Peyer's patch (tissue), 4 donors: ENCODE measurements around the gene SNRNP70. TPM values are rescaled to one million over a fixed set of nuclear protein-coding genes. Genes with fewer than 3 reads are reported as not detected.

Experiments
- DNase-seq, 3 donors: peaks; one replicate each; pipeline ENCODE4 v3.0.0-alpha.2; 2017 to 2019
- H3K27ac ChIP-seq, 4 donors: fragments of 200-600 bp; sonication (generic); one replicate each; pipeline ENCODE4 v1.5.1; 2016 to 2019
- H3K27me3 ChIP-seq, 2 donors: fragments of 200-600 bp; sonication (generic); one replicate each; pipeline ENCODE4 v1.5.1; 2019
- H3K36me3 ChIP-seq, 3 donors: fragments of 200-600 bp; sonication (generic); one replicate each; pipeline ENCODE4 v1.5.1; 2016 to 2019
- H3K4me1 ChIP-seq, 4 donors: fragments of 200-600 bp; sonication (generic); one replicate each; pipeline ENCODE4 v1.5.1; 2016 to 2019
- H3K4me3 ChIP-seq, 4 donors: fragments of 200-600 bp; sonication (generic); 1 replicate in 3 of 4; 2 replicates in 1 of 4; pipeline ENCODE4 v1.5.1; 2016 to 2019; ENCODE audit warnings: mild to moderate bottlenecking in 1 of 4
- H3K9me3 ChIP-seq, 4 donors: fragments of 200-600 bp; sonication (generic); one replicate each; pipeline ENCODE4 v1.5.1; 2016 to 2019; ENCODE audit warnings: mild to moderate bottlenecking in 1 of 4
- CTCF ChIP-seq, 6 experiments: fragments of 450-650 bp in 4 of 6; fragments of 200-600 bp in 2 of 6; sonication (generic) in 1 of 6; IDR thresholded peaks; one replicate each; pipeline ENCODE4 v1.5.1; 2017 to 2019; ENCODE audit warnings: antibody characterized with exemption in 6 of 6, mild to moderate bottlenecking in 3 of 6, moderate library complexity in 1 of 6
- POLR2A ChIP-seq, 2 donors: fragments of 450-650 bp; IDR thresholded peaks; one replicate each; pipeline ENCODE4 v1.5.1; 2017; ENCODE audit warnings: antibody characterized with exemption in 2 of 2, mild to moderate bottlenecking in 2 of 2, moderate library complexity in 2 of 2
- total RNA-seq, 4 donors: library from RNA; depleted of rRNA; stranded (reverse); fragments of >200 nt; gene quantifications; one replicate each; pipeline ENCODE4 v1.1.0, GENCODE V29; 2016

The SNRNP70 gene
- total RNA-seq, 4 donors from 2014 or later = 240 to 520 (median 395) TPM

- Histone ChIP-seq H3K27ac (no peak overlapping the region), H3K9me3 (no peaks in the 10 kb centered on the region), H3K36me3 (peaks cover 0 to 76% (median 0%) of the 10 kb centered on the region in 3 donors), H3K4me3 (no peak overlapping the region), H3K4me1 (no peaks in the 10 kb centered on the region), H3K27me3 (no peaks in the 10 kb centered on the region)
- TF ChIP-seq CTCF (IDR thresholded peaks at IDR 0.05) = peak; percentile 58 to 78 (median 72)
- TF ChIP-seq POLR2A (IDR thresholded peaks at IDR 0.05) = no peak
- peak; percentile 69 to 81 (median 80) for DNase-seq
These were observed 21.4 kb downstream of the SNRNP70 start for GRCh38 chr19:49106648-49107135.

- TF ChIP-seq CTCF (IDR thresholded peaks at IDR 0.05) = no peak
- TF ChIP-seq POLR2A (IDR thresholded peaks at IDR 0.05) = no peak
These were observed 22.6 kb downstream of the SNRNP70 start for GRCh38 chr19:49107625-49108459.

GRCh38 chr19:49109051-49109450 lies 23.8 kb downstream of the SNRNP70 start:
- H3K27me3 ChIP-seq = no peaks in the 10 kb centered on the region
- TF ChIP-seq POLR2A (IDR thresholded peaks at IDR 0.05) (no peak), CTCF (IDR thresholded peaks at IDR 0.05) (no peak)
- no peak overlapping the region for H3K27ac ChIP-seq
- H3K4me1 ChIP-seq = peaks cover 0 to 9% (median 6%) of the 10 kb centered on the region in 4 donors
- no peak overlapping the region for H3K4me3 ChIP-seq
- DNase-seq = no peak
- H3K36me3 ChIP-seq = peaks cover 0 to 53% (median 0%) of the 10 kb centered on the region in 3 donors
- H3K9me3 ChIP-seq = no peaks in the 10 kb centered on the region

More at GRCh38 chr19:49107625-49108459, 22.6 kb downstream of the SNRNP70 start:
- H3K4me1 ChIP-seq = no peaks in the 10 kb centered on the region
- peaks cover 0 to 65% (median 0%) of the 10 kb centered on the region in 3 donors for H3K36me3 ChIP-seq
- H3K27ac ChIP-seq = no peak overlapping the region
- H3K9me3 ChIP-seq = no peaks in the 10 kb centered on the region
- H3K4me3 ChIP-seq = no peak overlapping the region
- no peak for DNase-seq
- H3K27me3 ChIP-seq = no peaks in the 10 kb centered on the region

GRCh38 chr19:49109569-49110233 lies 24.4 kb downstream of the SNRNP70 start:
- Histone ChIP-seq H3K4me1 (peaks cover 0 to 9% (median 7%) of the 10 kb centered on the region in 4 donors), H3K27me3 (no peaks in the 10 kb centered on the region), H3K4me3 (no peak overlapping the region), H3K36me3 (peaks cover 0 to 46% (median 0%) of the 10 kb centered on the region in 3 donors), H3K27ac (no peak overlapping the region), H3K9me3 (no peaks in the 10 kb centered on the region)
- TF ChIP-seq POLR2A (IDR thresholded peaks at IDR 0.05) = no peak
- TF ChIP-seq CTCF (IDR thresholded peaks at IDR 0.05) = no peak
- DNase-seq = no peak

- Histone ChIP-seq H3K36me3 (peaks cover 0 to 38% (median 0%) of the 10 kb centered on the region in 3 donors), H3K27ac (no peak overlapping the region), H3K27me3 (no peaks in the 10 kb centered on the region), H3K9me3 (no peaks in the 10 kb centered on the region), H3K4me1 (peaks cover 0 to 12% (median 8%) of the 10 kb centered on the region in 4 donors), H3K4me3 (no peak overlapping the region)
- TF ChIP-seq POLR2A (IDR thresholded peaks at IDR 0.05) = no peak
- TF ChIP-seq CTCF (IDR thresholded peaks at IDR 0.05) = no peak
- no peak for DNase-seq
These were observed 25.3 kb downstream of the SNRNP70 start for GRCh38 chr19:49110567-49110966.
